Ishikawa (cell line): ENCODE measurements around the gene SLC25A26.

Source experiments
- CEBPB ChIP-seq: IDR thresholded peaks from 2 replicates; pipeline ENCODE4 v1.6.1; 2012
- CREB1 ChIP-seq: IDR thresholded peaks from 2 replicates; pipeline ENCODE4 v1.6.1; 2012; ENCODE audit warnings: low read depth
- EGR1 ChIP-seq: IDR thresholded peaks from 2 replicates; pipeline ENCODE4 v1.6.1; 2012
- EP300 ChIP-seq: IDR thresholded peaks from 2 replicates; pipeline ENCODE4 v1.6.1; 2012; ENCODE audit warnings: borderline replicate concordance
- FOXM1 ChIP-seq: IDR thresholded peaks from 2 replicates; pipeline ENCODE4 v1.6.1; 2012; ENCODE audit warnings: low read depth, borderline replicate concordance
- MAX ChIP-seq: IDR thresholded peaks from 2 replicates; pipeline ENCODE4 v1.6.1; 2012
- NFIC ChIP-seq: IDR thresholded peaks from 2 replicates; pipeline ENCODE4 v1.6.1; 2012
- RAD21 ChIP-seq: IDR thresholded peaks from 2 replicates; pipeline ENCODE4 v1.6.1; 2012; ENCODE audit warnings: low read depth
- REST ChIP-seq: IDR thresholded peaks from 2 replicates; pipeline ENCODE4 v1.6.1; 2012; ENCODE audit warnings: low read depth, mild to moderate bottlenecking
- TAF1 ChIP-seq: IDR thresholded peaks from 2 replicates; pipeline ENCODE4 v1.6.1; 2012; ENCODE audit warnings: low read depth, mild to moderate bottlenecking
- TCF12 ChIP-seq: IDR thresholded peaks from 2 replicates; pipeline ENCODE4 v1.6.1; 2012; ENCODE audit warnings: low read depth
- TEAD4 ChIP-seq: IDR thresholded peaks from 2 replicates; pipeline ENCODE4 v1.6.1; 2012
- USF1 ChIP-seq: IDR thresholded peaks from 2 replicates; pipeline ENCODE4 v1.6.1; 2012
- YY1 ChIP-seq: IDR thresholded peaks from 2 replicates; pipeline ENCODE4 v1.6.1; 2012; ENCODE audit warnings: low read depth
- ZBTB7A ChIP-seq: IDR thresholded peaks from 2 replicates; pipeline ENCODE4 v1.6.1; 2012; ENCODE audit warnings: low read depth

SLC25A26 gene

GRCh38 chr3:66270288-66270687, 49.5 kb downstream of the SLC25A26 start:
- no peak for TF ChIP-seq FOXM1
- no peak for TF ChIP-seq TCF12
- no peak for TF ChIP-seq REST
- no peak for TF ChIP-seq EP300
- TF ChIP-seq TEAD4, result no peak
- TF ChIP-seq USF1, result no peak
- TF ChIP-seq CEBPB, result no peak
- no peak for TF ChIP-seq TAF1
- no peak for TF ChIP-seq MAX
- TF ChIP-seq CREB1, result no peak
- no peak for TF ChIP-seq ZBTB7A
- TF ChIP-seq NFIC, result no peak
- no peak for TF ChIP-seq EGR1
- TF ChIP-seq RAD21, result no peak
- TF ChIP-seq YY1, result no peak

- TF ChIP-seq NFIC (no peak), YY1 (no peak), TEAD4 (no peak), ZBTB7A (no peak), MAX (no peak), REST (no peak), USF1 (no peak), TAF1 (no peak), RAD21 (no peak), TCF12 (no peak), FOXM1 (no peak), CEBPB (no peak), EP300 (no peak), EGR1 (no peak), CREB1 (no peak)
These were observed 49.9 kb downstream of the SLC25A26 start for GRCh38 chr3:66270701-66271100.

GRCh38 chr3:66271231-66271630, 50.4 kb downstream of the SLC25A26 start:
- TF ChIP-seq EP300 (no peak), CREB1 (no peak), REST (no peak), USF1 (no peak)

- TF ChIP-seq CREB1 (no peak), NFIC (no peak), RAD21 (no peak), REST (no peak), TAF1 (no peak)
These were observed 51.2 kb downstream of the SLC25A26 start for GRCh38 chr3:66272016-66272415.
